ENCODE data around the gene MRM3. TPM values are rescaled to one million over a fixed set of nuclear protein-coding genes. Genes with fewer than 3 reads are reported as not detected.

Gene MRM3
- polyA plus RNA-seq, 1 experiment, result 8.1 TPM

GRCh38 chr17:759964-760363, 22.2 kb upstream of the MRM3 start:
- CTCF ChIA-PET, result interaction anchor here (0.7 kb wide), 1 partner anchor 221 kb away, joined by 3 read pairs; no protein-coding TSS in a partner anchor

DNA sequence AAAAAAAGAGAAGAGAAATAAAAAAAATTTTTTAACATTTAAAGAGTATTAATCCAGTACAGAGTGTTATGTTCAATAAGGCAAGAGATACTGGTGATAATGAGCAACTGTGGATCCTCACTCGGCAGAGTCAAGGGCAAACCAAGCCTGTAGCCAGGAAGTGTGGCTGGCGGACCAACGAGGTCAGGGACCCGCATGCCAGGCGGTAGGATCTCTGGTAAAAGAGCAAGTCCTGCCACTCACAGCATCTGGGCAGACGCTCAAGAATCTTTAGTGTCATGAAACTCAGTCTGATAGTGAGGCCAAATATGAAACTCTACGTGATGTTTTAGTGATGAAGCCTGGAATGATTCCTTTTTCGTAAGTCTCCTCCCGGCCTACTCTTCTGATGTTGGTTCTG, 21.8 kb upstream of the MRM3 start:
- no peak overlapping the region for H3K4me3 ChIP-seq (ENCODE audit: low read depth, low read length)
- CTCF ChIA-PET, result interaction anchor here (0.7 kb wide), 1 partner anchor 221 kb away, joined by 3 read pairs; no protein-coding TSS in a partner anchor
- no peak overlapping the region for H3K27ac ChIP-seq (ENCODE audit: low read depth, low read length)
- no peaks in the 10 kb centered on the region; the same call in 1 of the 2 replicates for H3K9me3 ChIP-seq (ENCODE audit: control insufficient read depth, insufficient read depth, low read length)
- H3K27me3 ChIP-seq (ENCODE audit: control insufficient read depth, insufficient read depth, low read length), result no peaks in the 10 kb centered on the region
- no peak for DNase-seq (ENCODE audit: low read depth, low spot score)
- TF ChIP-seq, protein P1, sequence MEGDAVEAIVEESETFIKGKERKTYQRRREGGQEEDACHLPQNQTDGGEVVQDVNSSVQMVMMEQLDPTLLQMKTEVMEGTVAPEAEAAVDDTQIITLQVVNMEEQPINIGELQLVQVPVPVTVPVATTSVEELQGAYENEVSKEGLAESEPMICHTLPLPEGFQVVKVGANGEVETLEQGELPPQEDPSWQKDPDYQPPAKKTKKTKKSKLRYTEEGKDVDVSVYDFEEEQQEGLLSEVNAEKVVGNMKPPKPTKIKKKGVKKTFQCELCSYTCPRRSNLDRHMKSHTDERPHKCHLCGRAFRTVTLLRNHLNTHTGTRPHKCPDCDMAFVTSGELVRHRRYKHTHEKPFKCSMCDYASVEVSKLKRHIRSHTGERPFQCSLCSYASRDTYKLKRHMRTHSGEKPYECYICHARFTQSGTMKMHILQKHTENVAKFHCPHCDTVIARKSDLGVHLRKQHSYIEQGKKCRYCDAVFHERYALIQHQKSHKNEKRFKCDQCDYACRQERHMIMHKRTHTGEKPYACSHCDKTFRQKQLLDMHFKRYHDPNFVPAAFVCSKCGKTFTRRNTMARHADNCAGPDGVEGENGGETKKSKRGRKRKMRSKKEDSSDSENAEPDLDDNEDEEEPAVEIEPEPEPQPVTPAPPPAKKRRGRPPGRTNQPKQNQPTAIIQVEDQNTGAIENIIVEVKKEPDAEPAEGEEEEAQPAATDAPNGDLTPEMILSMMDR (IDR thresholded peaks at IDR 0.05; ENCODE audit: low read depth, low read length), result no peak
- POLR2A ChIA-PET, result no interaction called here

More at GRCh38 chr17:759964-760363, 22.2 kb upstream of the MRM3 start:
- H3K27ac ChIP-seq (ENCODE audit: low read depth, low read length), result no peak overlapping the region
- TF ChIP-seq, protein P1 (IDR thresholded peaks at IDR 0.05; ENCODE audit: low read depth, low read length), result no peak
- DNase-seq (ENCODE audit: low read depth, low spot score), result no peak
- no peaks in the 10 kb centered on the region for H3K27me3 ChIP-seq (ENCODE audit: control insufficient read depth, insufficient read depth, low read length)
- no peak overlapping the region for H3K4me3 ChIP-seq (ENCODE audit: low read depth, low read length)
- no peaks in the 10 kb centered on the region; the same call in 1 of the 2 replicates for H3K9me3 ChIP-seq (ENCODE audit: control insufficient read depth, insufficient read depth, low read length)
- POLR2A ChIA-PET, result no interaction called here

GRCh38 chr17:767076-767475, 15.1 kb upstream of the MRM3 start:
- H3K27ac ChIP-seq (ENCODE audit: low read depth, low read length), result no peak overlapping the region
- ChIA-PET CTCF (no interaction called here), POLR2A (no interaction called here)
- H3K27me3 ChIP-seq (ENCODE audit: control insufficient read depth, insufficient read depth, low read length), result no peaks in the 10 kb centered on the region
- TF ChIP-seq, protein P1 (IDR thresholded peaks at IDR 0.05; ENCODE audit: low read depth, low read length), result no peak
- H3K4me3 ChIP-seq (ENCODE audit: low read depth, low read length), result no peak overlapping the region
- H3K9me3 ChIP-seq (ENCODE audit: control insufficient read depth, insufficient read depth, low read length), result no peaks in the 10 kb centered on the region
- no peak for DNase-seq (ENCODE audit: low read depth, low spot score)

GRCh38 chr17:773016-773415, 9.1 kb upstream of the MRM3 start:
- TF ChIP-seq, protein P1 (IDR thresholded peaks at IDR 0.05; ENCODE audit: low read depth, low read length), result no peak
- CTCF ChIA-PET, result interaction anchor here (0.6 kb wide), 1 partner anchor 138 kb away, joined by 3 read pairs; no protein-coding TSS in a partner anchor
- H3K4me3 ChIP-seq (ENCODE audit: low read depth, low read length), result no peak overlapping the region

GRCh38 chr17:773467-774312, 8.5 kb upstream of the MRM3 start:
- no peak overlapping the region for H3K27ac ChIP-seq (ENCODE audit: low read depth, low read length)

More at GRCh38 chr17:773016-773415, 9.1 kb upstream of the MRM3 start:
- DNase-seq (ENCODE audit: low read depth, low spot score), result no peak
- POLR2A ChIA-PET, result no interaction called here
- Histone ChIP-seq H3K9me3 (ENCODE audit: control insufficient read depth, insufficient read depth, low read length) (no peaks in the 10 kb centered on the region), H3K27ac (ENCODE audit: low read depth, low read length) (no peak overlapping the region), H3K27me3 (ENCODE audit: control insufficient read depth, insufficient read depth, low read length) (no peaks in the 10 kb centered on the region)

More at GRCh38 chr17:773467-774312, 8.5 kb upstream of the MRM3 start:
- ChIA-PET CTCF (interaction anchor here (0.6 to 0.9 kb wide), 2 partner anchors 137 to 225 kb away, joined by 3 to 5 read pairs; no protein-coding TSS in a partner anchor), POLR2A (no interaction called here)
- no peaks in the 10 kb centered on the region for H3K27me3 ChIP-seq (ENCODE audit: control insufficient read depth, insufficient read depth, low read length)
- TF ChIP-seq, protein P1 (IDR thresholded peaks at IDR 0.05; ENCODE audit: low read depth, low read length), result no peak
- no peaks in the 10 kb centered on the region for H3K9me3 ChIP-seq (ENCODE audit: control insufficient read depth, insufficient read depth, low read length)
- no peak for DNase-seq (ENCODE audit: low read depth, low spot score)
- no peak overlapping the region for H3K4me3 ChIP-seq (ENCODE audit: low read depth, low read length)
